ENCODE data around the gene SLC6A18. TPM values are rescaled to one million over a fixed set of nuclear protein-coding genes. Genes with fewer than 3 reads are reported as not detected.

The SLC6A18 gene
- total and polyA plus RNA-seq, 9 of the 15 experiments (the other 6 are each of a cell fraction or from before 2014, with no cell fraction given): not detected

DNA sequence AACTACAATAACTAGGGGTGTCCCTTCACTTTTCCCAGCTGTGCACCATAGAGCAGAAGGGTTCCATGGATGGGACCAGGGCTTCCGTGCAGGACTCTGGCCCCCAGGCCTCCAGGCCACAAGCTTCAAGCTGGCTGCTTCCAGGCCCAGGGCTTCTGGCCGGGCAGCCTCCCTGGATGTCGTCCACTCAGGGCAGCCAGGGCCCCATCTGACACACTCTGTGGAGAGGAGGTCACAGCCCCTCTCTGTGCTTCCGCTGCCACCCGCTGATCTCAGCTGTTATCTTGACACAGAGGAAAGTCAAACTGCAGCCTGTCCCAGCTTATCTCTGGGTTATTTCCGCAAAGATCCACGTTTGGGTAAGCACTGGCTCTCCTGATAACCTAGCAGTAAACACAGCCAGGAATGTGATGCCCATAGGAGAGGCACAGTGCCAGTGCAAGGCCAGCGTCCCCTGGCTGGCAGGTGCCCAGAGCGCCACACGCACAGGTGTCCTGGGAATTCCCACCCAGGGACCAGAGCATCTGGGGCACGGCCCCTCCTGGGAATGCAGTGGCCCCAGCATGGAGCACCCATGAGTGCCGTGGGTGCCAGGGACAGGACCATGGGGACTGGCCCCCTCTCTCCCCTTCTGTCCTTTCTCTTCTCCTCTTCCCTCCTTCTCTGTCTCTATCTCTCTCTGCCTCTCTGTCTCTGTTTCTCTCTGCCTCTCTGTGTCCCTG, 39.4 kb upstream of the SLC6A18 start (continued):
- TF ChIP-seq SOX6 (IDR thresholded peaks at IDR 0.05) (peak; percentile 94), SIN3A (IDR thresholded peaks at IDR 0.05; ENCODE audit: borderline replicate concordance in 2 of 2, control insufficient read depth in 1 of 2, low read depth in 2 of 2, low read length in 2 of 2) (peak in 1 of 2 experiments; percentile 47; a peak in 1 of 4 replicates), SMARCB1 (IDR thresholded peaks at IDR 0.05; ENCODE audit: insufficient read length, low read depth) (no peak), HNRNPK (IDR thresholded peaks at IDR 0.05; ENCODE audit: low read depth, low read length, poor library complexity, severe bottlenecking) (no peak), NEUROD1 (IDR thresholded peaks at IDR 0.05; ENCODE audit: borderline replicate concordance, low read depth, low read length, partially characterized antibody) (peak; percentile 89), ZFP1 (CRISPR knock-in tag; IDR thresholded peaks at IDR 0.05) (peak; percentile 64; the same call in 1 of the 2 replicates), ZNF384 (IDR thresholded peaks at IDR 0.05; ENCODE audit: low read depth, low read length) (no peak), ZNF583 (CRISPR knock-in tag; IDR thresholded peaks at IDR 0.05) (peak; percentile 90), CEBPG (CRISPR knock-in tag; IDR thresholded peaks at IDR 0.05) (no peak), CEBPG (tag; conservative IDR thresholded peaks at IDR 0.05 in 1 of 2, IDR thresholded peaks at IDR 0.05 in 1 of 2) (no peak)
- TF ChIP-seq, protein P1, sequence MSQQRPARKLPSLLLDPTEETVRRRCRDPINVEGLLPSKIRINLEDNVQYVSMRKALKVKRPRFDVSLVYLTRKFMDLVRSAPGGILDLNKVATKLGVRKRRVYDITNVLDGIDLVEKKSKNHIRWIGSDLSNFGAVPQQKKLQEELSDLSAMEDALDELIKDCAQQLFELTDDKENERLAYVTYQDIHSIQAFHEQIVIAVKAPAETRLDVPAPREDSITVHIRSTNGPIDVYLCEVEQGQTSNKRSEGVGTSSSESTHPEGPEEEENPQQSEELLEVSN (IDR thresholded peaks at IDR 0.05; ENCODE audit: borderline replicate concordance in 1 of 2, extremely low read depth in 1 of 2, insufficient read depth in 1 of 2, insufficient read length in 1 of 2, low read depth in 1 of 2, low read length in 1 of 2, poor library complexity in 1 of 2, severe bottlenecking in 1 of 2): peak; percentile 15 to 21
- TF ChIP-seq, protein P2, sequence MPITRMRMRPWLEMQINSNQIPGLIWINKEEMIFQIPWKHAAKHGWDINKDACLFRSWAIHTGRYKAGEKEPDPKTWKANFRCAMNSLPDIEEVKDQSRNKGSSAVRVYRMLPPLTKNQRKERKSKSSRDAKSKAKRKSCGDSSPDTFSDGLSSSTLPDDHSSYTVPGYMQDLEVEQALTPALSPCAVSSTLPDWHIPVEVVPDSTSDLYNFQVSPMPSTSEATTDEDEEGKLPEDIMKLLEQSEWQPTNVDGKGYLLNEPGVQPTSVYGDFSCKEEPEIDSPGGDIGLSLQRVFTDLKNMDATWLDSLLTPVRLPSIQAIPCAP (CRISPR knock-in tag; IDR thresholded peaks at IDR 0.05; ENCODE audit: borderline replicate concordance): no peak
- TF ChIP-seq, protein P3, sequence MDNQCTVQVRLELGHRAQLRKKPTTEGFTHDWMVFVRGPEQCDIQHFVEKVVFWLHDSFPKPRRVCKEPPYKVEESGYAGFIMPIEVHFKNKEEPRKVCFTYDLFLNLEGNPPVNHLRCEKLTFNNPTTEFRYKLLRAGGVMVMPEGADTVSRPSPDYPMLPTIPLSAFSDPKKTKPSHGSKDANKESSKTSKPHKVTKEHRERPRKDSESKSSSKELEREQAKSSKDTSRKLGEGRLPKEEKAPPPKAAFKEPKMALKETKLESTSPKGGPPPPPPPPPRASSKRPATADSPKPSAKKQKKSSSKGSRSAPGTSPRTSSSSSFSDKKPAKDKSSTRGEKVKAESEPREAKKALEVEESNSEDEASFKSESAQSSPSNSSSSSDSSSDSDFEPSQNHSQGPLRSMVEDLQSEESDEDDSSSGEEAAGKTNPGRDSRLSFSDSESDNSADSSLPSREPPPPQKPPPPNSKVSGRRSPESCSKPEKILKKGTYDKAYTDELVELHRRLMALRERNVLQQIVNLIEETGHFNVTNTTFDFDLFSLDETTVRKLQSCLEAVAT (IDR thresholded peaks at IDR 0.05): no peak
- TF ChIP-seq, protein P4, sequence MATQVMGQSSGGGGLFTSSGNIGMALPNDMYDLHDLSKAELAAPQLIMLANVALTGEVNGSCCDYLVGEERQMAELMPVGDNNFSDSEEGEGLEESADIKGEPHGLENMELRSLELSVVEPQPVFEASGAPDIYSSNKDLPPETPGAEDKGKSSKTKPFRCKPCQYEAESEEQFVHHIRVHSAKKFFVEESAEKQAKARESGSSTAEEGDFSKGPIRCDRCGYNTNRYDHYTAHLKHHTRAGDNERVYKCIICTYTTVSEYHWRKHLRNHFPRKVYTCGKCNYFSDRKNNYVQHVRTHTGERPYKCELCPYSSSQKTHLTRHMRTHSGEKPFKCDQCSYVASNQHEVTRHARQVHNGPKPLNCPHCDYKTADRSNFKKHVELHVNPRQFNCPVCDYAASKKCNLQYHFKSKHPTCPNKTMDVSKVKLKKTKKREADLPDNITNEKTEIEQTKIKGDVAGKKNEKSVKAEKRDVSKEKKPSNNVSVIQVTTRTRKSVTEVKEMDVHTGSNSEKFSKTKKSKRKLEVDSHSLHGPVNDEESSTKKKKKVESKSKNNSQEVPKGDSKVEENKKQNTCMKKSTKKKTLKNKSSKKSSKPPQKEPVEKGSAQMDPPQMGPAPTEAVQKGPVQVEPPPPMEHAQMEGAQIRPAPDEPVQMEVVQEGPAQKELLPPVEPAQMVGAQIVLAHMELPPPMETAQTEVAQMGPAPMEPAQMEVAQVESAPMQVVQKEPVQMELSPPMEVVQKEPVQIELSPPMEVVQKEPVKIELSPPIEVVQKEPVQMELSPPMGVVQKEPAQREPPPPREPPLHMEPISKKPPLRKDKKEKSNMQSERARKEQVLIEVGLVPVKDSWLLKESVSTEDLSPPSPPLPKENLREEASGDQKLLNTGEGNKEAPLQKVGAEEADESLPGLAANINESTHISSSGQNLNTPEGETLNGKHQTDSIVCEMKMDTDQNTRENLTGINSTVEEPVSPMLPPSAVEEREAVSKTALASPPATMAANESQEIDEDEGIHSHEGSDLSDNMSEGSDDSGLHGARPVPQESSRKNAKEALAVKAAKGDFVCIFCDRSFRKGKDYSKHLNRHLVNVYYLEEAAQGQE (IDR thresholded peaks at IDR 0.05; ENCODE audit: borderline replicate concordance): peak; percentile 18; the same call in 1 of the 2 replicates
- TF ChIP-seq, protein P4 (CRISPR knock-in tag; IDR thresholded peaks at IDR 0.05; ENCODE audit: low read depth): 0 out of 2 replicates have a peak, but pooled peaks have one; percentile 11

Measured in K562 (cell line).